HepG2 (cell line): ENCODE results near the gene PTH1R. TPM values are rescaled to one million over a fixed set of nuclear protein-coding genes. Genes with fewer than 3 reads are reported as not detected.

ENCODE experiments used
- ASH2L ChIP-seq: fragments of 300-600, 200-600 bp; sonication (generic); IDR thresholded peaks from 2 replicates; pipeline ENCODE4 v1.7.0; 2017; ENCODE audit warnings: low read depth, mild to moderate bottlenecking, moderate library complexity, mixed read lengths, low read length; ENCODE audit not compliant: insufficient read length
- BRCA1 ChIP-seq: sonication (generic); formaldehyde crosslinking; IDR thresholded peaks from 2 replicates; pipeline ENCODE4 v1.4.0; 2020; ENCODE audit warnings: missing genetic modification reagents
- E2F2 ChIP-seq: sonication (generic); formaldehyde crosslinking; IDR thresholded peaks from 2 replicates; pipeline ENCODE4 v1.4.0; 2020; ENCODE audit warnings: missing genetic modification reagents, borderline replicate concordance
- FOXK1 ChIP-seq: sonication (generic); formaldehyde crosslinking; IDR thresholded peaks from 2 replicates; pipeline ENCODE4 v1.4.0; 2020; ENCODE audit warnings: low read depth, missing genetic modification reagents, borderline replicate concordance
- FOXO1 ChIP-seq: sonication (generic); formaldehyde crosslinking; IDR thresholded peaks from 2 replicates; pipeline ENCODE4 v1.4.0; 2020; ENCODE audit warnings: missing genetic modification reagents
- KLF16 ChIP-seq, 2 experiments: sonication (generic) in 1 of 2; formaldehyde crosslinking in 1 of 2; IDR thresholded peaks; 2 replicates each; pipeline versions ENCODE4 v1.6.1 to v1.8.0; 2016 to 2023; ENCODE audit warnings: missing genetic modification reagents in 2 of 2, missing compliant biosample characterization in 1 of 2
- MBD4 ChIP-seq: IDR thresholded peaks from 2 replicates; pipeline ENCODE4 v1.6.1; 2012; ENCODE audit warnings: low read length, inconsistent platforms, borderline replicate concordance
- MED8 ChIP-seq: sonication (generic); formaldehyde crosslinking; IDR thresholded peaks from 2 replicates; pipeline ENCODE4 v1.8.1; 2023; ENCODE audit warnings: mild to moderate bottlenecking, missing genetic modification reagents; ENCODE audit not compliant: insufficient replicate concordance
- POLR2G ChIP-seq: fragments of 200-400 bp; formaldehyde crosslinking; IDR thresholded peaks from 2 replicates; pipeline ENCODE4 v1.6.1; 2018; ENCODE audit warnings: mild to moderate bottlenecking, low read depth, low read length, moderate library complexity
- RORA ChIP-seq: sonication (generic); formaldehyde crosslinking; IDR thresholded peaks from 2 replicates; pipeline ENCODE4 v1.5.0; 2020; ENCODE audit warnings: mild to moderate bottlenecking, missing genetic modification reagents, moderate library complexity
- SNAPC4 ChIP-seq: sonication (generic); formaldehyde crosslinking; IDR thresholded peaks from 2 replicates; pipeline ENCODE4 v1.4.0; 2020; ENCODE audit warnings: mild to moderate bottlenecking, missing genetic modification reagents
- ZNF34 ChIP-seq: sonication (generic); formaldehyde crosslinking; IDR thresholded peaks from 2 replicates; pipeline ENCODE4 v1.4.0; 2020; ENCODE audit warnings: mild to moderate bottlenecking, missing genetic modification reagents, borderline replicate concordance
- ZNF567 ChIP-seq: sonication (generic); formaldehyde crosslinking; IDR thresholded peaks from 2 replicates; pipeline ENCODE4 v1.8.1; 2023; ENCODE audit warnings: mild to moderate bottlenecking, missing genetic modification reagents, borderline replicate concordance
- ZNF589 ChIP-seq: sonication (generic); formaldehyde crosslinking; conservative IDR thresholded peaks from 2 replicates; pipeline ENCODE4 v1.8.0; 2022; ENCODE audit warnings: mild to moderate bottlenecking, moderate library complexity, missing genetic modification reagents
- ZNF644 ChIP-seq: IDR thresholded peaks from 2 replicates; pipeline ENCODE4 v1.6.1; 2016; ENCODE audit warnings: low read depth
- ZNF672 ChIP-seq: sonication (generic); formaldehyde crosslinking; IDR thresholded peaks from 2 replicates; pipeline ENCODE4 v1.8.1; 2022; ENCODE audit warnings: missing genetic modification reagents
- ZNF678 ChIP-seq: sonication (generic); formaldehyde crosslinking; IDR thresholded peaks from 2 replicates; pipeline ENCODE4 v1.4.0; 2020; ENCODE audit warnings: mild to moderate bottlenecking, missing genetic modification reagents
- ZNF883 ChIP-seq: sonication (generic); formaldehyde crosslinking; IDR thresholded peaks from 2 replicates; pipeline ENCODE4 v1.5.1; 2020; ENCODE audit warnings: mild to moderate bottlenecking, missing genetic modification reagents; ENCODE audit errors: not compliant biosample characterization
- polyA plus RNA-seq, 8 experiments: library from polyadenylated mRNA; depleted of rRNA in 3 of 8; stranded (reverse) in 7 of 8; unstranded in 1 of 8; fragments of >200 nt; fragmentation: Illumina TruSeq in 4 of 8; extraction: Trizol in 4 of 8; gene quantifications; 2 replicates each; pipeline versions ENCODE4 v1.2.1 to v1.2.3, GENCODE V29; 2011 to 2016; ENCODE audit warnings: low read depth in 4 of 8, missing spikeins in 1 of 8, mixed read lengths in 1 of 8; ENCODE audit not compliant: insufficient read depth in 1 of 8
- total RNA-seq, 5 experiments: library from RNA; depleted of rRNA; stranded (reverse); fragments of >200 nt; fragmentation: Illumina TruSeq; extraction: Trizol; gene quantifications; 2 replicates each; pipeline ENCODE4 v1.2.3, GENCODE V29; 2016; ENCODE audit warnings: low read depth in 1 of 5
- TF ChIP-seq, protein P1 (sequence below): IDR thresholded peaks from 2 replicates; pipeline ENCODE4 v1.6.1; 2016; ENCODE audit warnings: low read depth, borderline replicate concordance
- TF ChIP-seq, protein P2 (sequence below): sonication (generic); formaldehyde crosslinking; IDR thresholded peaks from 2 replicates; pipeline ENCODE4 v1.5.1; 2020; ENCODE audit warnings: mild to moderate bottlenecking, moderate library complexity, missing genetic modification reagents

Gene PTH1R
- total and polyA plus RNA-seq, 2 of the 13 experiments (the other 11 are each of a cell fraction or from before 2014, with no cell fraction given), result not detected

DNA sequence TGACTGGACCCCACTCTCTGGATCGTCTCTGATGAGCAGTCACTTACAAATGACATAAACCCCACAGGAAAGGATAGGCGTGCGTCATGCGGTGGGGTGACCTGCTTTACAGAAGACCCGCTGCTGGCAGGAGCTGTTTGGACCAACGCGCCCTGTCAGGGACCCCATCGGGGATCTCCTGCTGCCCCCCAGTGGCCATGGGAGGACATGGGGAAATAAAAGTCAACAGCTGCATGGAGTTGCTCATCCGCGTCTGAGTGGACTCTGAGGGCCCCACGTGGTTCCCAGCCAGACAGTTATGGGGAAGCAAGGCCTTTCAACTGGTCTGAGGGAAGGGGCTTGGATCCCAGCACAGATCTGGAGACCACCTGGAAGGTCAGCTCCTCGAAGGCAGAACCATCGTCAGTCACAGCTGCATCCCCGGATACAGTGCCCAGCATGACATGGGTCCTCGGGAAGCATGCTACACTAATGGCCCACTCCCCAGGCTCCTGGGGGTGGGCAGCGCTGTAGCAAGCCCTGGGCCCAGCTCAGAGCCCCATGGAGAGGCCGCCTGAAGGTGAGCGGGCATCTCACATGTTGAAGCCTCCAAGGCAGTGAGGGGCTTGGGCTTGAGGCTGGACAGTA, 32.1 kb downstream of the PTH1R start (continued):
- TF ChIP-seq E2F2 (no peak), ZNF567 (CRISPR knock-in tag) (no peak), SNAPC4 (no peak), FOXK1 (CRISPR knock-in tag) (peak; percentile 41; the same call in 1 of the 2 replicates), ZNF644 (CRISPR knock-in tag) (no peak), RORA (CRISPR knock-in tag) (no peak), FOXO1 (CRISPR knock-in tag) (peak; percentile 16; the same call in 1 of the 2 replicates), ZNF883 (no peak), MBD4 (no peak), ASH2L (no peak), ZNF34 (CRISPR knock-in tag) (no peak), BRCA1 (no peak), MED8 (CRISPR knock-in tag) (no peak), ZNF678 (CRISPR knock-in tag) (no peak), ZNF672 (CRISPR knock-in tag) (no peak), POLR2G (no peak), KLF16 (CRISPR knock-in tag; IDR thresholded peaks at IDR 0.05) (no peak), ZNF589 (no peak)
- TF ChIP-seq, protein P1, sequence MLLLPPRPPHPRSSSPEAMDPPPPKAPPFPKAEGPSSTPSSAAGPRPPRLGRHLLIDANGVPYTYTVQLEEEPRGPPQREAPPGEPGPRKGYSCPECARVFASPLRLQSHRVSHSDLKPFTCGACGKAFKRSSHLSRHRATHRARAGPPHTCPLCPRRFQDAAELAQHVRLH (CRISPR knock-in tag), result 0 out of 2 replicates have a peak, but pooled peaks have one; percentile 57
- TF ChIP-seq, protein P2, sequence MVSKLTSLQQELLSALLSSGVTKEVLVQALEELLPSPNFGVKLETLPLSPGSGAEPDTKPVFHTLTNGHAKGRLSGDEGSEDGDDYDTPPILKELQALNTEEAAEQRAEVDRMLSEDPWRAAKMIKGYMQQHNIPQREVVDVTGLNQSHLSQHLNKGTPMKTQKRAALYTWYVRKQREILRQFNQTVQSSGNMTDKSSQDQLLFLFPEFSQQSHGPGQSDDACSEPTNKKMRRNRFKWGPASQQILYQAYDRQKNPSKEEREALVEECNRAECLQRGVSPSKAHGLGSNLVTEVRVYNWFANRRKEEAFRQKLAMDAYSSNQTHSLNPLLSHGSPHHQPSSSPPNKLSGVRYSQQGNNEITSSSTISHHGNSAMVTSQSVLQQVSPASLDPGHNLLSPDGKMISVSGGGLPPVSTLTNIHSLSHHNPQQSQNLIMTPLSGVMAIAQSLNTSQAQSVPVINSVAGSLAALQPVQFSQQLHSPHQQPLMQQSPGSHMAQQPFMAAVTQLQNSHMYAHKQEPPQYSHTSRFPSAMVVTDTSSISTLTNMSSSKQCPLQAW (CRISPR knock-in tag), result no peak; the same call in 1 of the 2 replicates
